ENCODE measurements around the gene NKPD1. TPM values are rescaled to one million over a fixed set of nuclear protein-coding genes. Genes with fewer than 3 reads are reported as not detected.
A peak's percentile ranks its signal among the peaks of the same experiment; 100 is the strongest.

Gene NKPD1
- total RNA-seq, 2 experiments from 2014 or later: 0.73 to 0.91 TPM

DNA sequence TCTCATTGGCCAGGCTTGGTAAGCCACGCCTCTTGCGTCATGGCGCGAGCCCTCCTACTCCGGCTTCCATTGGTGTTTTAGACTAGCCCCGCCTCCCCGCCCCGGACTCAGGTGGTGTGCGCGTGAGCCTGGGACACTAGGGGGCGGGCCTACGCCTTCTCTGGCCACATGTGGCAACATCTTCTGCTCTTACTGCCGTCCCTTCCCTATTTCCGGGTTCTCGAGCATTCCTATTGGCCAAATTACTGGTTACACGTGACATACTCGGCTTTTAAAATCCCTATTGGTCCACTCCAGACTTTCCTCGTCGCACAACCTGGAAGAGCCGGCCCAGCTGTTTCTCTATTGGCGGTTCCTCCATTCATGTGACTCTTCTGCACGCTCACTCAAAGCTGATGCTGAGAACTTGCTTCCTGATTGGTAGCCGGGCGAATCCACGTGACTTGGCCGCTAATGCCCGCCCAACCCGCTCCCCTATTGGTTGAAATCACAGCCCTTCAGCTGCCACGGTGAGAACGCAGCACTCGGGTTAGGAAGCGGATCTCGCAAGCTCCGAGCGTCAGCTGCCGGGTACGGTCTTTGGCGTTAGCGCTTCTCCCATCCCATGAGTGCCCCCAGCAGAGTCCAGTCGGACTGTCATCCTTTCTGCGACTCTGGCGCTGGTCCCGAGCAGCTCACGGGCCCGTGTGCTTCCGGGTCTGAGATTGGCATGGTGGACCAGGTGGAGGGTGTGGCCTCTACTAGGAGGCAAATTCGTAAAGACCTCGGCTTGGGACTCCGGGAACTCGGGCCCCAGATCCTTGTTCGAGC, 17.7 kb upstream of the NKPD1 start, which contains the start of gene BLOC1S3:
Gene BLOC1S3 (plus strand): TSS at position 523 of the 810 bp plus-strand sequence. CDS start 513 bp downstream, outside the sequence.
- Histone ChIP-seq H3K9me3 (ENCODE audit: control insufficient read depth in 1 of 2, insufficient read depth in 1 of 2, low read length in 2 of 2) (no peaks in the 10 kb centered on the region), H3K4me1 (ENCODE audit: insufficient read depth, low read length) (peaks cover 57% of the 10 kb centered on the region), H3K27me3 (ENCODE audit: control insufficient read depth in 1 of 2, insufficient read depth in 2 of 2, low read length in 2 of 2) (no peaks in the 10 kb centered on the region), H3K27ac (ENCODE audit: low read depth in 1 of 2, low read length in 2 of 2) (peak within 1 kb of the TSS; percentile 86 to 91), H3K4me3 (ENCODE audit: low read length) (peak within 1 kb of the TSS; percentile 93), H3K36me3 (ENCODE audit: insufficient read depth, low read length) (peaks cover 18% of the 10 kb centered on the region)
- peak; percentile 85 for ATAC-seq (ENCODE audit: poor library complexity)
- Mint-ChIP-seq H3K4me3 (peak within 1 kb of the TSS; percentile 87), H3K9me3 (no peaks in the 10 kb centered on the region), H3K4me1 (ENCODE audit: low read depth) (peaks cover 42% of the 10 kb centered on the region), H3K27me3 (no peaks in the 10 kb centered on the region), H3K27ac (peak within 1 kb of the TSS; percentile 84), H3K36me3 (ENCODE audit: low read depth) (peaks cover 15% of the 10 kb centered on the region)
- intact Hi-C loops (cut with DNase I, micrococcal nuclease): loop anchor here (1.0 to 10.0 kb wide), 8 partner anchors 74 to 724 kb away; partner anchors contain the start of genes TOMM40 (in 2 of the 2), ERCC2 (in 1 of the 2), GEMIN7 (in 1 of the 2) and MARK4 (in 1 of the 2)
- ChIA-PET CTCF (interaction anchor here (0.6 to 1.9 kb wide), 7 partner anchors 9 to 408 kb away, joined by 3 to 7 read pairs (median 5); partner anchors contain the start of gene PPP1R37), POLR2A (interaction anchor here (0.8 to 2.8 kb wide), 20 partner anchors 8 to 685 kb away, joined by 3 to 81 read pairs (median 6); partner anchors contain the start of genes CLASRP, CLPTM1, PPP1R37 and RELB)
- TF ChIP-seq, protein P1, sequence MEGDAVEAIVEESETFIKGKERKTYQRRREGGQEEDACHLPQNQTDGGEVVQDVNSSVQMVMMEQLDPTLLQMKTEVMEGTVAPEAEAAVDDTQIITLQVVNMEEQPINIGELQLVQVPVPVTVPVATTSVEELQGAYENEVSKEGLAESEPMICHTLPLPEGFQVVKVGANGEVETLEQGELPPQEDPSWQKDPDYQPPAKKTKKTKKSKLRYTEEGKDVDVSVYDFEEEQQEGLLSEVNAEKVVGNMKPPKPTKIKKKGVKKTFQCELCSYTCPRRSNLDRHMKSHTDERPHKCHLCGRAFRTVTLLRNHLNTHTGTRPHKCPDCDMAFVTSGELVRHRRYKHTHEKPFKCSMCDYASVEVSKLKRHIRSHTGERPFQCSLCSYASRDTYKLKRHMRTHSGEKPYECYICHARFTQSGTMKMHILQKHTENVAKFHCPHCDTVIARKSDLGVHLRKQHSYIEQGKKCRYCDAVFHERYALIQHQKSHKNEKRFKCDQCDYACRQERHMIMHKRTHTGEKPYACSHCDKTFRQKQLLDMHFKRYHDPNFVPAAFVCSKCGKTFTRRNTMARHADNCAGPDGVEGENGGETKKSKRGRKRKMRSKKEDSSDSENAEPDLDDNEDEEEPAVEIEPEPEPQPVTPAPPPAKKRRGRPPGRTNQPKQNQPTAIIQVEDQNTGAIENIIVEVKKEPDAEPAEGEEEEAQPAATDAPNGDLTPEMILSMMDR (IDR thresholded peaks at IDR 0.05): peak; percentile 32
- DNase-seq: peak; percentile 99 to 100 (median 100)

DNA sequence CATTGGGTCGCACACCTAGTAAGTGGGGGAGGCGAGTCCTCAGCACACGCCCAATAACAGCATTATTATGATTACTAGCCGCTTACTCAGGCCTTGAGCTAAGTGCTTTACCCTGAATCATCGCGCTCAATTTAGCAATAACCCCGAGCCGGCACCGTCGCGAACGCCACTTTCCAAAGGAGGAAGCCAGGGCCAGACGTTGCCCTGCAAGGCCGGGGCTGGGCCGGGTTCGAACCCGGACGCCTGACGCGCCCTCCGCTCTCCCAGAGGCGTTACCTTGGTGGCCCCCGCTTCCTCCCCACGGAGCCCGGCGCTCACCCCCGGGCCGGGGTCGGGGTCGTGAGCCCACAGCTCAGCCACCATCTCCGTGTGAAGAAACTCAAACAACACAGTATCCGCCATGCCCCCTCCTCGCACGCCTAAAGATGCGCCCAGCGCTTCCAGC, 17.1 kb upstream of the NKPD1 start, which contains the start of gene TRAPPC6A:
Gene TRAPPC6A (minus strand): TSS at position 421 of the 445 bp plus-strand sequence. CDS start 19 bp downstream, at position 402.
- H3K27me3 ChIP-seq (ENCODE audit: control insufficient read depth in 1 of 2, insufficient read depth in 2 of 2, low read length in 2 of 2): no peaks in the 10 kb centered on the region
- ATAC-seq (ENCODE audit: poor library complexity): no peak
- no peaks in the 10 kb centered on the region for H3K9me3 Mint-ChIP-seq
- intact Hi-C loops (cut with DNase I, micrococcal nuclease): loop anchor here (1.0 to 10.0 kb wide), 7 partner anchors 74 to 725 kb away; partner anchors contain the start of genes TOMM40 (in 2 of the 2), ERCC2 (in 1 of the 2), MARK4 (in 1 of the 2) and MYPOP (in 1 of the 2)
- peak within 1 kb of the TSS; percentile 84 for H3K27ac Mint-ChIP-seq
- peak within 1 kb of the TSS; percentile 93 for H3K4me3 ChIP-seq (ENCODE audit: low read length)
- ChIA-PET POLR2A (interaction anchor here (0.8 to 2.8 kb wide), 18 partner anchors 8 to 685 kb away, joined by 3 to 81 read pairs (median 6); partner anchors contain the start of genes CLASRP, CLPTM1, PPP1R37 and RELB), CTCF (interaction anchor here (0.6 to 1.9 kb wide), 7 partner anchors 9 to 407 kb away, joined by 3 to 7 read pairs (median 5); partner anchors contain the start of gene PPP1R37)
- H3K4me3 Mint-ChIP-seq: peak within 1 kb of the TSS; percentile 87
- TF ChIP-seq, protein P1 (IDR thresholded peaks at IDR 0.05): no peak
- H3K4me1 ChIP-seq (ENCODE audit: insufficient read depth, low read length): peaks cover 62% of the 10 kb centered on the region
- no peak for DNase-seq
- H3K27ac ChIP-seq (ENCODE audit: low read depth in 1 of 2, low read length in 2 of 2): peak within 1 kb of the TSS; percentile 86 to 91
- H3K4me1 Mint-ChIP-seq (ENCODE audit: low read depth): peaks cover 41% of the 10 kb centered on the region
- H3K36me3 Mint-ChIP-seq (ENCODE audit: low read depth): peaks cover 15% of the 10 kb centered on the region
- H3K9me3 ChIP-seq (ENCODE audit: control insufficient read depth in 1 of 2, insufficient read depth in 1 of 2, low read length in 2 of 2): no peaks in the 10 kb centered on the region
- H3K36me3 ChIP-seq (ENCODE audit: insufficient read depth, low read length): peaks cover 15% of the 10 kb centered on the region
- H3K27me3 Mint-ChIP-seq: no peaks in the 10 kb centered on the region
